Measurements from ENCODE around the gene GINM1. TPM values are rescaled to one million over a fixed set of nuclear protein-coding genes. Genes with fewer than 3 reads are reported as not detected.

The GINM1 gene
- total and polyA plus RNA-seq, 9 of the 15 experiments (the other 6 are each of a cell fraction or from before 2014, with no cell fraction given), result 5.0 to 19.3 (median 14.2) TPM

DNA sequence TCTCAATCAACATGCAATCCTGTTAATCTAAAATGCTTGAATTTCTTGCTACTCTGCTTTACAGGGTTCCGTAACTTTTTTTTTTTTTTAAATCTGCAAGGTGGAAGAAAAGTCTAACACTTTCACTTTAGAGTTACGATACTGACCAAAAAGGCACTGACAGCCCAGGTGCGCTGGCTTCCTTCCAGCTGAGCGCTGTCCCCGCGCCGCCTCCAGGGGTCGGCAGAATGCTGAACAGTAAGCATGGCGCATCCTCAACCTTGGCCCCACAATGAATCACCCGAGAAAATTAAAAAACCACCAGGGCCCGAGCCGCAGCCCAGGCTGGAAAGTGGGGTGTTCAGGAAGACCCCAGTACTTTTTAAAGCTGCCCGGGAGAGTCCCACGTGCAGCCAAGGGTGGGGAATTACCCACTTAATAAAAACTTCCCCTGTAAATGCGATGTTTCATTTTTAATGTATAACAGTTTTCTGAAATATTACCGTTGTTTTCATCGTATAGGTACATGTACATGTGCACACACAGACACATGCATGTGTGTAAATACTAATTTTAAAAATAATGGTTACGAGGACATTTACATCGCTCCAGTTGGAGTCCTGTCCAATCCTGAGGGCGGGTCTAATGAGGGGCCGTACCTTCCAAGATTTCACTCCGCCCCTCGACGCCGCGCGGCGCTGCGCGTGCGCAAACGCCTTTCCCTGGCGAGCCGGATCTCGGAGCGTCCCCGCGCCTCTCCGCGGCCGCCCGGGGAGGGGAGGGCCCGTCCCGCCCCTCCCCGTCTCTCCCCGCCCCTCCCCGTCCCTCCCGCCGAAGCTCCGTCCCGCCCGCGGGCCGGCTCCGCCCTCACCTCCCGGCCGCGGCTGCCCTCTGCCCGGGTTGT, at the start of gene GINM1 (continued):
- TF ChIP-seq, protein P1, sequence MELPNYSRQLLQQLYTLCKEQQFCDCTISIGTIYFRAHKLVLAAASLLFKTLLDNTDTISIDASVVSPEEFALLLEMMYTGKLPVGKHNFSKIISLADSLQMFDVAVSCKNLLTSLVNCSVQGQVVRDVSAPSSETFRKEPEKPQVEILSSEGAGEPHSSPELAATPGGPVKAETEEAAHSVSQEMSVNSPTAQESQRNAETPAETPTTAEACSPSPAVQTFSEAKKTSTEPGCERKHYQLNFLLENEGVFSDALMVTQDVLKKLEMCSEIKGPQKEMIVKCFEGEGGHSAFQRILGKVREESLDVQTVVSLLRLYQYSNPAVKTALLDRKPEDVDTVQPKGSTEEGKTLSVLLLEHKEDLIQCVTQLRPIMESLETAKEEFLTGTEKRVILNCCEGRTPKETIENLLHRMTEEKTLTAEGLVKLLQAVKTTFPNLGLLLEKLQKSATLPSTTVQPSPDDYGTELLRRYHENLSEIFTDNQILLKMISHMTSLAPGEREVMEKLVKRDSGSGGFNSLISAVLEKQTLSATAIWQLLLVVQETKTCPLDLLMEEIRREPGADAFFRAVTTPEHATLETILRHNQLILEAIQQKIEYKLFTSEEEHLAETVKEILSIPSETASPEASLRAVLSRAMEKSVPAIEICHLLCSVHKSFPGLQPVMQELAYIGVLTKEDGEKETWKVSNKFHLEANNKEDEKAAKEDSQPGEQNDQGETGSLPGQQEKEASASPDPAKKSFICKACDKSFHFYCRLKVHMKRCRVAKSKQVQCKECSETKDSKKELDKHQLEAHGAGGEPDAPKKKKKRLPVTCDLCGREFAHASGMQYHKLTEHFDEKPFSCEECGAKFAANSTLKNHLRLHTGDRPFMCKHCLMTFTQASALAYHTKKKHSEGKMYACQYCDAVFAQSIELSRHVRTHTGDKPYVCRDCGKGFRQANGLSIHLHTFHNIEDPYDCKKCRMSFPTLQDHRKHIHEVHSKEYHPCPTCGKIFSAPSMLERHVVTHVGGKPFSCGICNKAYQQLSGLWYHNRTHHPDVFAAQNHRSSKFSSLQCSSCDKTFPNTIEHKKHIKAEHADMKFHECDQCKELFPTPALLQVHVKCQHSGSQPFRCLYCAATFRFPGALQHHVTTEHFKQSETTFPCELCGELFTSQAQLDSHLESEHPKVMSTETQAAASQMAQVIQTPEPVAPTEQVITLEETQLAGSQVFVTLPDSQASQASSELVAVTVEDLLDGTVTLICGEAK (IDR thresholded peaks at IDR 0.05), result no peak; the same call in 1 of the 2 replicates
- TF ChIP-seq, protein P1 (CRISPR knock-in tag; IDR thresholded peaks at IDR 0.05), result no peak
- peak; percentile 61 for TF ChIP-seq CBFA2T3 (IDR thresholded peaks at IDR 0.05)
- TF ChIP-seq, protein P2, sequence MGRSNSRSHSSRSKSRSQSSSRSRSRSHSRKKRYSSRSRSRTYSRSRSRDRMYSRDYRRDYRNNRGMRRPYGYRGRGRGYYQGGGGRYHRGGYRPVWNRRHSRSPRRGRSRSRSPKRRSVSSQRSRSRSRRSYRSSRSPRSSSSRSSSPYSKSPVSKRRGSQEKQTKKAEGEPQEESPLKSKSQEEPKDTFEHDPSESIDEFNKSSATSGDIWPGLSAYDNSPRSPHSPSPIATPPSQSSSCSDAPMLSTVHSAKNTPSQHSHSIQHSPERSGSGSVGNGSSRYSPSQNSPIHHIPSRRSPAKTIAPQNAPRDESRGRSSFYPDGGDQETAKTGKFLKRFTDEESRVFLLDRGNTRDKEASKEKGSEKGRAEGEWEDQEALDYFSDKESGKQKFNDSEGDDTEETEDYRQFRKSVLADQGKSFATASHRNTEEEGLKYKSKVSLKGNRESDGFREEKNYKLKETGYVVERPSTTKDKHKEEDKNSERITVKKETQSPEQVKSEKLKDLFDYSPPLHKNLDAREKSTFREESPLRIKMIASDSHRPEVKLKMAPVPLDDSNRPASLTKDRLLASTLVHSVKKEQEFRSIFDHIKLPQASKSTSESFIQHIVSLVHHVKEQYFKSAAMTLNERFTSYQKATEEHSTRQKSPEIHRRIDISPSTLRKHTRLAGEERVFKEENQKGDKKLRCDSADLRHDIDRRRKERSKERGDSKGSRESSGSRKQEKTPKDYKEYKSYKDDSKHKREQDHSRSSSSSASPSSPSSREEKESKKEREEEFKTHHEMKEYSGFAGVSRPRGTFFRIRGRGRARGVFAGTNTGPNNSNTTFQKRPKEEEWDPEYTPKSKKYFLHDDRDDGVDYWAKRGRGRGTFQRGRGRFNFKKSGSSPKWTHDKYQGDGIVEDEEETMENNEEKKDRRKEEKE (IDR thresholded peaks at IDR 0.05; ENCODE audit: borderline replicate concordance in 1 of 2, control insufficient read depth in 1 of 2, low read depth in 2 of 2, low read length in 1 of 2), result no peak
- TF ChIP-seq DNMT1 (IDR thresholded peaks at IDR 0.05), result 0 out of 2 replicates have a peak, but pooled peaks have one; percentile 83
- no peak for TF ChIP-seq NR3C1 (CRISPR knock-in tag; IDR thresholded peaks at IDR 0.05)
- peak; percentile 52; the same call in 1 of the 2 replicates for TF ChIP-seq ZNF384 (IDR thresholded peaks at IDR 0.05; ENCODE audit: low read depth, low read length)
- no peak for TF ChIP-seq ZNF217 (CRISPR knock-in tag; IDR thresholded peaks at IDR 0.05)
- no peak for TF ChIP-seq GTF2E2 (tag; IDR thresholded peaks at IDR 0.05)
- TF ChIP-seq NR2C2 (CRISPR knock-in tag; IDR thresholded peaks at IDR 0.05), result no peak
- no peak; the same call in 1 of the 2 replicates for TF ChIP-seq NR2C2 (tag; IDR thresholded peaks at IDR 0.05)
- TF ChIP-seq TCF7L2 (IDR thresholded peaks at IDR 0.05; ENCODE audit: low read depth, low read length), result no peak
- no peak for TF ChIP-seq YBX1 (IDR thresholded peaks at IDR 0.05)
- TF ChIP-seq RFX7 (CRISPR knock-in tag; IDR thresholded peaks at IDR 0.05), result no peak

Measured in K562 (cell line).